ENCODE results near the gene MSX1. TPM values are rescaled to one million over a fixed set of nuclear protein-coding genes. Genes with fewer than 3 reads are reported as not detected.
"Not testable (repeated sequence)": the region's sequence is repeated elsewhere in the genome, so short reads cannot be mapped to it uniquely, and the experiment has no call there.

Gene MSX1
- 18.7 and 28.5 TPM in 2 replicates for total RNA-seq (2014; rRNA removed; shearing (Covaris generic))

GRCh38 chr4:4859325-4859798, at the start of gene MSX1:
Gene MSX1, plus strand, starts transcription at chr4:4859665. Its CDS starts 235 bp downstream, at chr4:4859900.
- DNase-seq (ENCODE audit: low read depth): peak; percentile 93

DNA sequence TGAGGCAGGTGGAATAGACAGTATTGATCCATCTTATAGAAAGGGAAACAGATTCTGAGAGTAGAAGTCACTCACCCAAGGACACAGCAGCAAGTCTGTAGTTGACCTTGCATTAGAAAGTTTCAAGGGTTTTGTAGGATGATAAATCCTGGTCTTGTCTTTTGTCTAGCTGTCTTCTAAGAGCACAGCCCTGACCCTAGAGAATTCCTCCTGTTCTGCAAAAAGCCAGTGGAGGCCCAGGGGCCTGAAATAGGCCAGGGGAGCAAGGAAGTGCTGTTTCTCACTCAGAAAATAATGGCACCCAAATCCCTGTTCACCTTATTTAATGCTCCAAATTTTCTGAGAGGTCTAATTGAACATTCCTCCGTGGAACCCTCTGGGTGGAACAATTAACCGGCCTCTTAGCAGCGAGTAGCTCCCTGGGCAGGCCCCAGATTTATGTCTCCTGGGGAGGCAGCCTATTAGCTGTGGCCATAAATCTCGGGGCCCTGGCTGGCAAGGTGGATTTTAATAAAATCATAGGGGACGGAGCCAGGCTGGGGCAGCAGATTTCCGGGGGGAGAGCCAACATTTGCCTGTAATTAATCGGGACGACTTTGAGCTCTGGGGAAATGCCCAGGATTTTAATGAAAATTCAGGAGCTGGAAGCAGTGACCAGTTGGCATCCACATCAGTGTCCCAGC, 49.2 kb upstream of the MSX1 start:
- DNase-seq (ENCODE audit: low read depth): no peak

- no peak for DNase-seq (ENCODE audit: low read depth)
Measured at GRCh38 chr4:4810778-4811177, 48.7 kb upstream of the MSX1 start.

GRCh38 chr4:4812145-4812794, 47.2 kb upstream of the MSX1 start:
- DNase-seq (ENCODE audit: low read depth): no peak

GRCh38 chr4:4818415-4819212, 40.9 kb upstream of the MSX1 start:
- DNase-seq (ENCODE audit: low read depth): no peak

- DNase-seq (ENCODE audit: low read depth): no peak
Measured at GRCh38 chr4:4819213-4819606, 40.3 kb upstream of the MSX1 start.

GRCh38 chr4:4820261-4820660, 39.2 kb upstream of the MSX1 start:
- DNase-seq (ENCODE audit: low read depth): no peak

- no peak for DNase-seq (ENCODE audit: low read depth)
Measured at GRCh38 chr4:4820739-4821138, 38.7 kb upstream of the MSX1 start.

GRCh38 chr4:4821577-4821976, 37.9 kb upstream of the MSX1 start:
- DNase-seq (ENCODE audit: low read depth): no peak

DNA sequence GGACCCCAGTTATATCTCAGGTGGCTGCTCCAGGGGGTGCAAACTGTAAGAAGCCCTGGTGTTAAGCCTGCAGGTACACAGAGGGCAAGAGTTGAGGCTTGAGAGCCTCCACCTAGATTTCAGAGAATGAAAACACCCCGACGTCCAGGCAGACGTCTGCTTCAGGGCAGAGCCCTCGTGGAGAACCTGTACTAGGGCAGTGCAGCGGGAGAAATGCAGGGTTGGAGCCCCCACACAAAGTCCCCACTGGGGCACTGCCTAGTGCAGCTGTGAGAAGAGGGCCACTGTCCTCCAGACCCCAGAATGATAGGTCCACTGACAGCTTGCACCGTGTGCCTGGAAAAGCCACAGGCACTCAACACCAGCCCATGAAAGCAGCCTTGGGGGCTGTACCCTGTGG, 37.2 kb upstream of the MSX1 start:
- not testable (repeated sequence) for DNase-seq (ENCODE audit: low read depth)

DNA sequence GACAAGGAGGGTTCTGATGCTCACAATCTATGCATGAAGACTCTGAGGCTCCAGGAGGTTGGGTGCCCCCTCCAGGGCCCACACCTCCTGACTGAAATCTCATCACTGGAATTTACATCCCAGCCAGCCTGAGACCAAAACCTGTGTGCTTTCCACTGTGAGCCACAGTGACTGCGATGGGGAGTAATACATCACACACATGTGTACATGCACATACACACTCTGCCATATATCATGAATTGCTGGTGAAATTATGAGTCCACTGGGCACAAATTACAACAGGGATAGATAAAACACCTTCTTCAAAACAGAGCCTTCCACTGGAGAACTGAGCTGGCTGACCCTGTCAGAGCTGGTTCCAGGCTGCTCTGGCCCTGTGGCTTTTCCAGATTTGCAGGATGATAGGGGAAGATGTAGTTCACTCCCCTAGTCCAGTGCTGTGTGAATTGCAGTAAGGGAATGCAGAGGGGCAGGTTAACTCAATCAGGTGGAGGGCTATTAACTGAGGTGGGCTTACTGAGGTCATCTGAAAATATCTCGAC, 35.8 kb upstream of the MSX1 start:
- DNase-seq (ENCODE audit: low read depth): no peak

- DNase-seq (ENCODE audit: low read depth): no peak
Measured at GRCh38 chr4:4824232-4824631, 35.2 kb upstream of the MSX1 start.

DNA sequence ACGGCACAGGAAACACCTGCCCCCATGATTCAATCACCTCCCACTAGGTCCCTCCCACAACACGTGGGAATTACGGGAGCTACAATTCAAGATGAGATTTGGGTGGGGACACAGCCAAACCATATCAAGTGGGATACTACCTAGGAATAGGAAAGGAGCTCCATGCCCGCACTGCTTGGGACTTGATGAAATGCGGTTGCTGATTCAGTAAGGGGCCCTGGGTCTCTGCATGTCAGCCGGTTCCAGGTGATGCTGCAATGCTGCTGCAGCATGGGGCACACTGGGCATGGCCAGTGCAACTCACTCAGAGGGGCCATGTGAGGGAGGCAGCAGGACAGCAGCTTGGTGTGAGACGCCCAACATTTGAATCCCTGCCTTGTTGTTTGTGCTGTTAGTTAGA, 34.0 kb upstream of the MSX1 start:
- no peak for DNase-seq (ENCODE audit: low read depth)

DNA sequence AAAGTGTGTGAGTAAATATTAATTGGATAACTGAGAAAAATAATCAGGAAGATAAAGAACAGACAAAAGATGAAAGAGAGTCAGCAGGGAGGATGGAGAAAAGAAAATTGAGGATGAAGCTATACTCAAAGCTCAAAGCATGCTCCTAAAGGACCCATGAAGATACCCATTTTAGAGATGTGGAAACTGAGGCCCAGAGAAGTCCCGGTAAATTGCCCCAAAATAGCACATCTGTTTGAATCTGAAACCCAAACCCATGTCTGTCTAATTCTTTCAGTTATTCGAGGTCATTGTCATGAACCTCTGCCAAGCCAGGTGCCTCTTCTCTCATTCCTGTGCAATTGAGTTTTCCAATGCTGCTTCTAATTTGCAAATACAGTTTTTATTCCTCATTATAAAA, 29.6 kb upstream of the MSX1 start:
- no peak for DNase-seq (ENCODE audit: low read depth)

DNA sequence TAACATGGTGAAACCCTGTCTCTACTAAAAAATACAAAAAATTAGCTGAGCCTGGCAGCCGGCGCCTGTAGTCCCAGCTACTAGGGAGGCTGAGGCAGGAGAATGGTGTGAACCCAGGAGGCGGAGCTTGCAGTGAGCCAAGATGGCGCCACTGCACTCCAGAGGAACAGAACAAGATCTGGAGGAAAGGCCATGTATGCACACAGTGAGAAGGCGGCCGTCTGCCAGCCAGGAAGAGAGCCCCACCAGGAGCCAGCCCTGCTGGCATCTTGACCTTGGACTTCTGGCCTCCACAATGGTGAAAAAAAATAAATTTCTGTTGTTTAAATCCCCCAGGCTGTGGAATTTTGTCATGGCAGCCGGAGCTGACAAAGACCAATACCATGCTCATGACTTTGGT, 28.2 kb upstream of the MSX1 start:
- no peak for DNase-seq (ENCODE audit: low read depth)

DNA sequence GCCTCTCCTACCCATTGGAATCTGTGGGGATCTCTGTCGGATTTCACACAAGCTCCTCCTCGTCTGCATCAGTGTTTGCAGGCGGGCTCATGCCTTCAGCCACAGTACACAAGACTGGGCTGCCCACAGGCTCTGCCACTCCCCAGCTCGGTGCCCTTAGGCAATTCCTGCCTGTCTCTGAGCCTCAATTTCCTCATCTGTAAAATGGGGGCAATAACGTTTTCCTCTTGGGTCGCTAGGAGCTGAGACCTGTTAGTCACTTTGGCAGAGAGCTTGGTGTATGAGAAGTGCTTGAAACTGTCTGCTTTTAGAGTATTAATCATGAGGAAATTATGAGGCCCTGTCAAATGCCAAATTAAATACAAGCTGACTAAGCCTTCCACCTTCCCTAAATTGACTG, 27.6 kb upstream of the MSX1 start:
- no peak for DNase-seq (ENCODE audit: low read depth)

DNA sequence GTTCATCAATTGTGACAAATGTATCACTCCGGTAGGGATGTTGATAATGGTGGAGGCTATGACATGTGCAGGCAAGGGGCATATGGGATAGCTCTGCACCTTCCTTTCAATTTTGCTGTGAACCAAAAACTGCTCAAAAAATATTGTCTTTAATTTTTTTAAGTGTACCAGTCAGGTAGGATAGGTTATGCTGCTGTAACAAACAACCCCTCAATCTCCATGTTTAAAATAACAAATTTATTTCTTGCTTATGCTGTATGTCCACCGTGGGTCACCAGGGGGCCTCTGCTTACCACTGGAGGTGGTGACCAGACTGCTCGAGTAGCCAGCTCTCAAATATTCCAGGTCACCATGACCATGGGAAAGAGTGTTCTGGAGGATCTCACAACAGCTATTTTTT, 23.4 kb upstream of the MSX1 start:
- DNase-seq (ENCODE audit: low read depth): no peak

DNA sequence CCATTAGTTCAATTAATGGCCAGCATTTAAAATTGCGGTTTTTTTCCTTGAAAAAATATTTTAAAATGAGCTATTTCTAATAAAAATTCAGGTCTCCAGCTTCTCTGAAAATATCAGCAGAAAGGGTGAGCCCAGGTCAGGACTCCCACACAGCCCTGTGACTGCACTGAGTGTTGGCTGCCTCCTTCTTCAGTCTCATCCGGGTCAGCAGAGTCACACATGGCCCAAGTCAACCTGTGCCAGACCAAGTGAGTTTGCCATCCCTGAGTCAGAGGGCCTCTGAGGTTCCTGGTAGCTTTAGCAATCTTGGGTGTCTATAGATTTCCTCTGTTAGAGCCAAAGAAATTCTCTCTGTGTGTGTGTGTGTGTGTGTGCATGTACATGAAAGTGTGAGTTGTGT, 22.1 kb upstream of the MSX1 start:
- no peak for DNase-seq (ENCODE audit: low read depth)

GRCh38 chr4:4838051-4838935, 21.2 kb upstream of the MSX1 start:
- DNase-seq (ENCODE audit: low read depth): peak; percentile 48

DNA sequence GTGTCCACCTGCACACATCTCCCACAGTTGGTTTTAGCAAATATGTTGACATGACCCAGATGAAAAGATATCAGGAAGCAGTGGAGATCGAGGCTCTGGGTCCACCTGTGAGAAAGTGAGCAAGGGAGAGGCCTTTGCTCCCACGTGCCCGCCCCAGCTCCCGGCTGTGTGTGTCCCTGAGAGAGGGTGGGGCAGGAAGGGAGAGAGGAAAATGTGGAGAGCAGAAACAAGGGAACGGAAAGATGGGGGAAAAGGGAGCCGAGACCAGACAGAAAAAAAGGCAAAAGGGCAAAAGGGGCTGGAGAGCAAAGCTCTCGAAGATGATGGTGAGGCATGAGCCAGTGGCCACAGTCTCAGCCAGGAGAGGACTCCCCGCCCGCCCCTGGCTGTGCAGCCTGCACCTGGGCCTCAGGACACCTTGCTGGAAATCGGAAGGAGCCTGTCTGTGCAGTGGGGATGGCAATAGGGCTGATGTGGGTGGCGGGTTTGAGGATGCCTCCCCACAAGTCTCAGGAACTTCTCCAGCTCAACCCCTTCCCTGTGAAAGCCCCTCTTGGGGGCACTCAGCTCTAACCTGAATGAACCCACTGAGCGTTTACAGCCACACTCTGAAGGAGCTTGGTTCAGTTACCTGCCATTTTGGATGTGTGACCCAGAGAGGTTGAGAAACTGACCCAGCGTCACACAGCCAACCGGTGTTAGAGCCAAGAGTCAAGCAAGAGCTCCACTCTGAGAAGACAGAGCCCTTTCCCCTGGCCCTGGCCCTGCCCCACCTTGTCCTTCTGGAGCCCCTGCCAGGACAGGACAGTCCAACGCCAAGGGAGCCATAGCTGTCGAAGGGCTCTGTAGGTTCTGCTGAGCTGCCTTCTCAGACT, 20.3 kb upstream of the MSX1 start:
- DNase-seq (ENCODE audit: low read depth): no peak

Measured in Daoy (cell line).